ENCODE results near the gene LDHD. TPM values are rescaled to one million over a fixed set of nuclear protein-coding genes. Genes with fewer than 3 reads are reported as not detected.

Gene LDHD
- total RNA-seq (ENCODE audit: low replicate concordance): 0.12 and 2.0 TPM in 2 replicates

GRCh38 chr16:75116081-75116910 lies at the start of gene LDHD:
TSS of gene LDHD (minus strand) at chr16:75116780. CDS start at chr16:75116720, 60 bp downstream.

GRCh38 chr16:75148311-75149195 lies 32.0 kb upstream of the LDHD start, which contains the start of gene ZFP1:
TSS of gene ZFP1 (plus strand) at chr16:75148524. CDS start at chr16:75152952, 4,428 bp downstream.

Other genes with a start within 250 kb of the LDHD start
- 12.8 and 17.7 TPM in 2 replicates for gene WDR59, start 131.7 kb downstream of the LDHD start, total RNA-seq (ENCODE audit: low replicate concordance)
- gene ZNRF1, start 117.8 kb downstream of the LDHD start, total RNA-seq (ENCODE audit: low replicate concordance): 9.2 and 9.5 TPM in 2 replicates
- 5.1 and 8.7 TPM in 2 replicates for gene ZFP1, start 31.7 kb upstream of the LDHD start, total RNA-seq (ENCODE audit: low replicate concordance)
- gene CTRB2, start 90.4 kb upstream of the LDHD start, total RNA-seq (ENCODE audit: low replicate concordance): not detected in 2 replicates
- not detected in 2 replicates for gene CTRB1, start 102.2 kb upstream of the LDHD start, total RNA-seq (ENCODE audit: low replicate concordance)
- gene BCAR1, start 134.8 kb upstream of the LDHD start, total RNA-seq (ENCODE audit: low replicate concordance): 26.8 and 31.6 TPM in 2 replicates